HK-2 (cell line): Measurements from ENCODE around the gene FOXO3.

ENCODE experiments used
- DNase-seq: peaks from one replicate; pipeline ENCODE4 v3.0.0-alpha.2; 2018; ENCODE audit not compliant: unreplicated experiment

FOXO3 gene

GRCh38 chr6:108574457-108575141 lies 13.9 kb downstream of the FOXO3 start:
- no peak for DNase-seq

DNA sequence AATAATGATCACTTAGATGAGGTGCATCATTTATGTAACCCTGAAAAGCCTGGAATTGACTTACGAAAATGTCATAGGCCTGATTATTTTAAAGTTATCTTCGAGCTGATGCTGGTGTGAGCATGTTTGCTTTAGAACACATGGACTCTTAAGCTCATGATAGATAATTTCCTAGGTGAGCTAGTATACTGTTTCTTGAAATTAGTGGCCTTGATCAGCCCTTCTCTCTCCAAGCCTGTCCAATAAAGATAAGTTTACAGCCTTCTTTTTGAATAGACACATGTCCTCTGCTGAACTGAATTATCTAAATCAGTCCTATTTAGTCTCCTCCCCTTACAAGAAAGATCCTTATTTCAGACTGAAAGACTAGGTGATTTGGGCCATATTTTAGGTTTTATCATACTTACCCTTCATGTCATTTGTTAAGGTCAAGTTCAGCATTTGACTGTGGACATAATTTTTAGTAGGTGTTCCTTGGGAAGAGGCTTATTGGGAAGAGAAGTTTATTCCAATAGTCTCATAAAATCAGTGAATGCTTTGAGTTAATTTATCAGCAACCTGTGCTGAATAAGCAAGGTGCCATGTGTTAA lies 15.3 kb downstream of the FOXO3 start:
- DNase-seq, result no peak

DNA sequence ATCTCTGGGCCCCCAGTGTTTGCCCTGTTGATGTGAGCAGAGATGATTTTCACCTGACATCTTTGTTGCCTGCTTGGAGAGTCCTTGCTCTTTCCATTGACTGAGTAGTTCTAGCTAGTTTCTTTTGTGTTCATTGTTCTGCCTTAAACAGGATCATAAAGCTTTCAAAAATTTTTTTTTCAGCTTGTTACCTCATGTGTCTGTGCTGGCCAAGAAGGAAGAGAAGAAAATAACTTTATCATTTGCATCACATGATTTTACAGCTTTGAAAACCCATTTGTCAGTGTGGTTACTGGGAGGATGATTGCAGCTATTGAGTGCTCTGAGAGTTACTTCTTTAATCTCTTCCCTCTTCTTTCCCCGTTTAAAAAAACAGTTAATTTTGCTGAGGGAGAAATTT lies 16.0 kb downstream of the FOXO3 start:
- DNase-seq, result no peak

GRCh38 chr6:108578166-108578565 lies 17.4 kb downstream of the FOXO3 start:
- no peak for DNase-seq

DNA sequence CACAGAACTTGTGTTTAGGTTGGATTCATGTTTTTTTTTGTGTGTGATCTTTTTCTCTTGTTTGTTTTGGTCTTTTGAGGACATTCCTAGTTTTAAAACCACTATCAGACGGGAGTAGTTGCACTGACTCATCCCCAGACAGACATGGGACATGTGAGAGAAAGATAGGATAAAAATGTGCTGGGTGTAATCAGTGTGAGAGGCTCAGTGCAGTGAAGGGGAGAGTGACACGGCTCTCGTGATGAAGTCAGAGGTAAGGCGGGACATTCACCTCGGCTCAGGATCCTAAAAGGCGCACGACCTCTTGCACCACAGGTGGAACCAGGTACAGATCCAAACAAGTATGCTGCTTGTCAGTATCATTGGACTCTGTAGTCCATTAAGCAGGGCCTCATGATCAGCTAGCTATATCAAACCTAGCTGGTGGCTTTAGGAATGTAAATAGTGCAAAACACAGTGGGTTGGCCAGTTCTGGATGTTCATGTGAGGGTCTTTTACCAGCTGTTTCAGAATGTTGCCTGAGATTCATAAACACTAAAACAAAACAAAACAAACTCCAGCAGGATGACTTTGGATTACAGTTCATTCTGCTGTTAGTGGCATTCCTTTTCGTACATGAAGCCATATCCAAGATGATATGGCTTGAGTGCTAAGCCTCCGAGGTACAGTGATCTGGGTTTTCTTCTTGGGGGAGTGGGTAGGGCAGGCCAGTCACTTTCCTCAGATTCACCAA lies 18.0 kb downstream of the FOXO3 start:
- no peak for DNase-seq

DNA sequence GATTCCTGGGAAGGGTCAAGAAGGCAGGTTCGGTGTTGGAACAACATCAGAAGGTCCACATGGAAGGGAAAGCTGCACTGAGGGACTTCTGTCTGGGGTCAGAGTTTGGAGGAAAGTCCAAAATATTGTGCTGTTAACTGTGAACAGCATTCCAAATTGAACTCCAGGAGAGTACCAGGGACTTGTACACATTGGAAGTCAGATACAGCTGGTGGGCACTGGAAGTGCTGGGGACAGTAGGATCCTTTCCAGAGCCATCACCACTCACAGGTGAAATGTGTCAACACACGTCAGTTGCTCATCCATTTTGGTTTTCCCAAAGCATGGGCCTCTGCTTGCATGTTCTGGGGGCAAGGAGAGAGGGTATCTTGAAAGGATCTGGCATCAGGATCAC lies 18.6 kb downstream of the FOXO3 start:
- DNase-seq, result no peak

GRCh38 chr6:108580646-108581045 lies 19.9 kb downstream of the FOXO3 start:
- DNase-seq, result no peak

- no peak for DNase-seq
Observed at GRCh38 chr6:108581237-108581931, 20.7 kb downstream of the FOXO3 start.

GRCh38 chr6:108581932-108582475 lies 21.3 kb downstream of the FOXO3 start:
- no peak for DNase-seq

DNA sequence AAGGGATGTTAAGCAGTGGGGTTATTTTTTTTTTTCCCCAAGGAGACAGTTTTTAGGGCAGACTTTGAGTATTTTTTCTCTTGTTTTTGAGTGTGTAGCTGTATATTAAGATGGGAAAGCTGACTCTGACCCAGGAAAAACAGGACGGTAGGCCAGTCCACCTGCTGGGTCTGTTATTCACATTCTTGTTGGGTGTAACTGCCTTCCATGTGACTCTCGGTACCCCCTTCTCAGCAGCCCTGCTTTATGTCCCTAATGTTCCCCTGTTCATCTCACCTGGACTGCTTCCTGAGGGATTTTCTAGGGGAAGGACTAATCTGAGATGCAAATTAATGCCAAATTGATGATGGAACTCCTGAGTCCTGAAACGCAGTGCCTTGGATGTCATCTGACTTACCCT lies 21.9 kb downstream of the FOXO3 start:
- DNase-seq, result no peak

GRCh38 chr6:108584323-108584722 lies 23.6 kb downstream of the FOXO3 start:
- DNase-seq, result no peak

- no peak for DNase-seq
Observed at GRCh38 chr6:108585359-108585758, 24.6 kb downstream of the FOXO3 start.

DNA sequence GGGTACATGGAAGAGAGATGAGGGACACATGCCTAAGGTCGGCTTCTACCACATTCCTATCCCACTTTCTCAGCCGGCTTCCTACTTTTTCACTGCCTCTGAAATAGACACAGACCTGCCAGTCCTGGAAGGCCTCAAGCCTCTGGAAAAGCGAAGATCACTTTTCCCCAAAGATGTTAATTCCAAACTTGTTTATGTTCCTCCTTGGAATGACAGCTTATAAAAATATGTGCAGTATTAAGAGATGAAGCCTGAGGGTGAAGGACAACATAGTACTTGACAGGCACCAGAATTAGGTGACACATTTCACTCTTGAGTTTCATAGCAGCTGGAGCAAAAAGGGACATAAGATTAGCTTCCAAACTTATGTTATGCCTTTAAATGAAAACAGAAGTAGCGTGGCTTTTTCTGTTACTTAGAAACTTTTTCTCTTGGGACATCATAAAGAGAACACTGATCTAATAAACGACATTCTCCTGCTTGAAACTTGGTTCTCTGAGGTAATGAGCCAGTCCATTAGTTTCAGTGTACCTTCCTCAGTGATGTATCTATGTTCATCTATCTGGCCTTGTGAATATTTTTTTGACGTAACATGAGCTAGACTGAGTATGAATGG lies 25.3 kb downstream of the FOXO3 start:
- DNase-seq, result no peak

GRCh38 chr6:108587258-108588059 lies 26.7 kb downstream of the FOXO3 start:
- no peak for DNase-seq

- DNase-seq, result peak; percentile 26
Observed at GRCh38 chr6:108588586-108588985, 27.9 kb downstream of the FOXO3 start.

GRCh38 chr6:108589244-108589791 lies 28.6 kb downstream of the FOXO3 start:
- DNase-seq, result peak; percentile 45

GRCh38 chr6:108591040-108591816 lies 30.5 kb downstream of the FOXO3 start:
- DNase-seq, result no peak

- peak; percentile 66 for DNase-seq
Observed at GRCh38 chr6:108592371-108593337, 31.9 kb downstream of the FOXO3 start.

GRCh38 chr6:108594151-108594550 lies 33.4 kb downstream of the FOXO3 start:
- DNase-seq, result no peak
